KOPT-K1 (cell line): ENCODE results near the gene KBTBD13.
A peak's percentile ranks its signal among the peaks of the same experiment; 100 is the strongest.
"Not testable (repeated sequence)": the region's sequence is repeated elsewhere in the genome, so short reads cannot be mapped to it uniquely, and the experiment has no call there.

Experiments used
- H3K27ac ChIP-seq: fragments of 200-600 bp; sonication (generic); 2 replicates; pipeline ENCODE4 v1.5.1; 2016; ENCODE audit warnings: antibody characterized with exemption, mild to moderate bottlenecking, low read depth, low read length; ENCODE audit not compliant: poor library complexity, severe bottlenecking
- H3K36me3 ChIP-seq: fragments of 200-600 bp; sonication (generic); 2 replicates; pipeline ENCODE4 v1.5.1; 2017; ENCODE audit warnings: antibody characterized with exemption, mild to moderate bottlenecking, low read length, moderate library complexity; ENCODE audit not compliant: insufficient read depth
- H3K9me3 ChIP-seq: fragments of 200-600 bp; sonication (generic); 2 replicates; pipeline ENCODE4 v1.5.1; 2017; ENCODE audit warnings: antibody characterized with exemption, low read length, mild to moderate bottlenecking; ENCODE audit not compliant: insufficient read depth, poor library complexity, severe bottlenecking

Gene KBTBD13

GRCh38 chr15:65042776-65043327 lies 33.7 kb upstream of the KBTBD13 start:
- Histone ChIP-seq H3K27ac (no peak overlapping the region), H3K36me3 (no peaks in the 10 kb centered on the region), H3K9me3 (no peaks in the 10 kb centered on the region)

GRCh38 chr15:65044218-65044617 lies 32.3 kb upstream of the KBTBD13 start:
- not testable (repeated sequence) for H3K9me3 ChIP-seq, H3K27ac ChIP-seq

GRCh38 chr15:65044724-65045481 lies 31.6 kb upstream of the KBTBD13 start, which contains the start of gene SLC51B:
Gene SLC51B, plus strand, starts transcription at chr15:65045387. Its CDS starts 4,618 bp downstream, at chr15:65050005.
- no peak within 1 kb of the TSS for H3K27ac ChIP-seq

More at GRCh38 chr15:65044218-65044617, 32.3 kb upstream of the KBTBD13 start:
- H3K36me3 ChIP-seq: not testable (repeated sequence)

DNA sequence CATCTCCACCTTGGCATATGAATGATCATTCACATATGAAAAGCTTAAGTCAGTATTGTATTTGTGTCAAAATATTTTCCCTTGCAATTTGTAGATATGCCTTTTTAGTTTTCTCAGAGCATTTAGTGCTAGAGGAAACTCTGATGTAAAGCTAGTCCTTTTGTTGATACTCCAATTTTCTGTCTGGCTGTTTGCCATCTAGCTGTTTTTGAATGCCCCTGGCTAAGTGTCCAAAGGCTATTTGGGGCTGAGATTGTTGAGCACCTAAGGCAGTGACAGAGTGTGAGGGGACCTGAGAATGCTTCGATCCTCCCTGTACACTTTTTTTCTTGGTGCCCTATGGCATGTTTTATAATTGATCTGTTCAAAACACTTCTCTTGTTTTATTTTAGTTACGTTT lies 28.3 kb upstream of the KBTBD13 start:
- H3K27ac ChIP-seq: no peak overlapping the region
- H3K9me3 ChIP-seq: no peaks in the 10 kb centered on the region
- no peaks in the 10 kb centered on the region for H3K36me3 ChIP-seq

More at GRCh38 chr15:65044724-65045481, 31.6 kb upstream of the KBTBD13 start, which contains the start of gene SLC51B:
- H3K36me3 ChIP-seq: no peaks in the 10 kb centered on the region
- no peaks in the 10 kb centered on the region for H3K9me3 ChIP-seq

- Histone ChIP-seq H3K9me3 (no peaks in the 10 kb centered on the region), H3K27ac (no peak overlapping the region), H3K36me3 (no peaks in the 10 kb centered on the region)
Measured at GRCh38 chr15:65049418-65049840, 27.1 kb upstream of the KBTBD13 start.

DNA sequence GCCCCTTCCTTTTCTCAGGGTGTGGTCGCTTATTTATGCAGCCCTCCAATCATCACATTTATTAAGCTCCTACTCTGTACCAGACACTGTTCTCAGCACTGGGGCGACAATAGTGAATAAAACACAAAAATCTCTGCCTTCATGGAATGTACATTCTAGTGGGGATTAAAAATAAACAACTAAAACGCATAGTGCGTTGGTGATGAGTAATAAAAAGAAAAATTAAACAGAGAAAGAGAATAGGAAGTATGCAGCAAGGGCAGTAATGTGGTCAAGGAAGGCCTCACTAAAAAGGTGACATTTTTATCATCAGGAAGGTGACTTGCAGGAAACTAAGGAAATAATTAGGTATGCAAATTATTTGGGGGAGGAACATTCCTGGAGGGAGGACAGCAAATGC lies 26.3 kb upstream of the KBTBD13 start:
- Histone ChIP-seq H3K27ac (no peak overlapping the region), H3K36me3 (no peaks in the 10 kb centered on the region), H3K9me3 (no peaks in the 10 kb centered on the region)

DNA sequence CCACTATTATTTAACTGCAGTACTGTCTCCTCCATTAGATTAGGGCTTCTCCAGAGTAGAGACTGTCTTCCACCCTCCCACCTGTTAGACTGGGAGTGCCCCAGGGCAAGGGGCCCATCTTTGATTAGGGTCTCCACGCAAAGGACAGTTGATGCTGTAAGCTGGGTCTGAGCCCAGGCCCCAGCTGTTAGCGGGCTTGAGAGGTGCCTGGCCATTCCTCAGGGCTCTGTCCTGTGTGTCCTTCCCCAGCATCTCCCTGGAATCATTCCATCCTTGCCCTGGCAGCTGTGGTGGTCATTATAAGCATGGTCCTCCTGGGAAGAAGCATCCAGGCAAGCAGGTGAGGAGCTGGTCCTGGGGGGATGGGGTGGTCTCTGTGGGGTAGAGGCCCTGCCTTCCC lies 25.3 kb upstream of the KBTBD13 start:
- H3K36me3 ChIP-seq: no peaks in the 10 kb centered on the region
- H3K27ac ChIP-seq: no peak overlapping the region
- H3K9me3 ChIP-seq: no peaks in the 10 kb centered on the region

GRCh38 chr15:65052956-65053355 lies 23.6 kb upstream of the KBTBD13 start:
- Histone ChIP-seq H3K27ac (no peak overlapping the region), H3K36me3 (no peaks in the 10 kb centered on the region), H3K9me3 (no peaks in the 10 kb centered on the region)

DNA sequence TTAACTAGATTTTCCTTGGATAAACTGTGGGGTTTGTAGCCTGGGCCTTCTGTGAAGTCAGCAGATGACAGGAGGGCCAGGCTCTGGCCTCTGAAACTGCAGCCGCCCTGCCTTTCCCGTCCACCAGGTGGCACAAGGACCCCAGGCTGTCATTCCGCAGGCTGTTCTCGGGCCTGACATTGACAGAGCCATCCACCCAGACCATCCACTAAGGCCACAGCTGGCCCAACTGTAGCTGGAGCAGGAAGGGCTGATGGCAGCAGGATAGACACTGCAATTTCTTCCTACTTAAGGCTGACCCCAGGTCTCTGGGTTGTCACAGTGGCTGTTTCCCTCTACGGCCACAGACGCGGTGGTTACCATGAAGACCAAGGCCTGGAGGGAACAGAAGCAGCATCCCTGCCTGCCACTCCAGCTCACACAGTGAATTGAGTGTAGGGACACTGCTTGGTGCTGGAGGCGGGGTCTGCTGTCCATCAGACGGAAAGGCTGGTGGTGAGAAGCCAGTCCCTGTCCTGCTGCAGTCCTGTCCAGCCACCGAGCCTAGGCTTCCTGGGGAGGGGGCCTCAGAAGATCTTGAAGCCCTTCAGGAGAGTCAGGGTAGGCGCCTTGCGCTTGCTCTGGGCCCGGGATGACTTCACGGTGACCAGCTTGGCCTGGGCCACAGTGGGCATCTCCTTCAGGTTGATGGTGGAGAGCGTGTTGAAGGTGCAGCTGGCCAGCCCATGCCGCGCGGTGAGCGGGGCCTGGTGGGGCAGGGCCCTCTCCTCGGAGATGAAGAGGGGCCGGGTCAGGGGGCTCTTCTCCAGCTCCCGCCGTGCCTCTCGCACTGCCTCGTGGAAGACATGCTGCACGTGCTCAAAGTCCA lies 22.0 kb upstream of the KBTBD13 start:
- Histone ChIP-seq H3K36me3 (no peaks in the 10 kb centered on the region), H3K27ac (peak overlapping the region; percentile 40), H3K9me3 (no peaks in the 10 kb centered on the region)

GRCh38 chr15:65055201-65055870 lies 21.2 kb upstream of the KBTBD13 start:
- Histone ChIP-seq H3K36me3 (no peaks in the 10 kb centered on the region), H3K9me3 (no peaks in the 10 kb centered on the region), H3K27ac (peak overlapping the region; percentile 40)

DNA sequence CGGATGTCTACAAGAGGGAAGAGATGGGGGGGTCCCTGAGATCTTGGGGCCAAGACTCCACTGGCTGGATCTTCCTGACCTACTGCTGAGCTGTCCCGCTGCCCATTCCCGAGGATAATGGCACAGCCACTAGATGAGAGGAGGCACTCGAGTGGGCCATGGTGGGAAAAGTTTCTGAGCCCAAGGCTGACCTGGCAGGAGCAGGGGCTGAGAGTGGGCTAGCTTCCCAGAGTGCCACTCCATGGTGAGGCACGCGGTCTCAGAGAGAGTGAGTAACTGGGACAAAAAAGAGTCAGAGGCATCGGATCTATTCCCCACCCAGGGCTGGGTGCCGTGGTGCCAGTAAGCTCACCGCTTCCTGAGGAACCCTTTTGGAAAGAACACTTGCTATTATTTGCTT lies 20.4 kb upstream of the KBTBD13 start:
- no peaks in the 10 kb centered on the region for H3K36me3 ChIP-seq
- no peaks in the 10 kb centered on the region for H3K9me3 ChIP-seq
- peak overlapping the region; percentile 40 for H3K27ac ChIP-seq

DNA sequence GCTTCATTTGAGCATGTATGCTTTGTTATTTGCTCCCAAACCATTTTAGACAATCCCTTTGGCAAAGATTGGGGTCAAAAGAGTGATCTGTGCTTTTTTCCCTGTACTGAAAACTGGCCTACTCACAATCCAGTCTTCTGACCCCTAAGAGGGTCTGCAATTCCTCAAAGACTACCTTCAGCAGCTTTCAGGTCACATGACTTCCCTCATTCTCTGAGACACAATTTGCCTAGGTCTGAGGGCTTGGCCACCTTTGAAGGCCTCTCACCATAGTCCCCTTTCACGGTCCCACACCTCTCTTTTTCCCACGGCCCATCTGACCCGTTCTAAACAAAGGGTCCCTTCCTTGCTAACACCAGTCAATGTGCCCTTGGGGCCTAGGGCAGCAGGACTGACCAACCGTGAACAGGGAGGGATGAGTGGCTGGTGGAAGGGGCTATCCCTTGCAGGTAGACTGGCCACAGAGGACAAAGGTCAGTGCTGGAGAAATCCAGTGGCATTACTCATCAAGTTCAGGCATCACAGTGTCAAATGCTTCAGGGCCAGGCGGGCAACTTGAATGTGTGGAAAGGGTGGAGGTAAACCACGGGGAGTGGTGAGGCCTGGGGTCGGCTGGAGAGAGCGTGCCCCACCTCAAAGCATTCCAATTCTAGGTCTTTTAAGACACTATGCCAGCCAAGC lies 19.5 kb upstream of the KBTBD13 start:
- Histone ChIP-seq H3K27ac (no peak overlapping the region), H3K9me3 (no peaks in the 10 kb centered on the region), H3K36me3 (no peaks in the 10 kb centered on the region)

DNA sequence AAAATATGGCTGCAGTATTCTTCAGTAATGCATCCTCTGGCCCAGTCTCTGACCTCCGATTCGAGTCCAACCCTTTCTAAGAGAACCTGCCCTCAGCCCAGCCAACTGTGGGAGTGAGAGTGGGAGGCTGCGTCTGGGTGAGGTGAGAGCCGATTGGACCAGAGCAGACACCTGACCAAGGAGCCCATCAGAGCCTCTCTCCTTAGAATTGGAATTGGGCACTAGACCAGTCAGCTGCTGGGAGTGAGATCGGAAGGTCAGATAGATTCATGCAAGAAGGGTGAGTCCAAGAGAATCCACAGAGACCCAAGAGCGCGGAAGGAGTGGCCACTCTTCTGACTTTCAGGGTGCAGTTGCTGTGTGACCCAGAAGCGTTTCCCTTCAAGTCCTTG lies 19.0 kb upstream of the KBTBD13 start:
- Histone ChIP-seq H3K9me3 (no peaks in the 10 kb centered on the region), H3K27ac (no peak overlapping the region), H3K36me3 (no peaks in the 10 kb centered on the region)
